GM12878 (cell line): ENCODE results near the gene SLC27A5. TPM values are rescaled to one million over a fixed set of nuclear protein-coding genes. Genes with fewer than 3 reads are reported as not detected.

Experiments
- ATAC-seq: fragments of 200-7000 bp; cut with Tn5 transposase; 3 replicates; pipeline ENCODE4 v1.9.1; 2020; ENCODE audit warnings: mild to moderate bottlenecking, moderate library complexity
- BruUV-seq: library from RNA; stranded (reverse); fragments of 400-500 nt; replicated peaks from 2 replicates; lab custom pipeline; 2021; lab: Mats Ljungman, UMichigan
- CTCF ChIA-PET: fragments of 300-600 bp; sonication (Branson Sonifier 250); formaldehyde crosslinking; extraction: SDS; loops from one replicate; lab custom pipeline; 2021; ENCODE audit warnings: inconsistent platforms; lab: Yijun Ruan, JAX
- POLR2A ChIA-PET: fragments of 350-600 bp; formaldehyde crosslinking; extraction: SDS; loops from one replicate; lab custom pipeline; 2021; ENCODE audit warnings: inconsistent platforms; lab: Charles Lee
- RAD21 ChIA-PET: fragments of 300-600 bp; sonication (Branson Sonifier 250); formaldehyde crosslinking; loops from one replicate; lab custom pipeline; 2023; ENCODE audit warnings: antibody characterized with exemption; ENCODE audit not compliant: unreplicated experiment; lab: Charles Lee
- SMC1A ChIA-PET: fragments of 300-600 bp; sonication (Branson Sonifier 250); formaldehyde crosslinking; loops from one replicate; lab custom pipeline; 2023; ENCODE audit not compliant: unreplicated experiment, uncharacterized antibody; lab: Charles Lee
- DNase-seq: peaks from one replicate; pipeline ENCODE4 v3.0.0-alpha.2; 2011; ENCODE audit warnings: low read depth, low spot score
- FAIRE-seq: peaks from 3 replicates; lab custom pipeline; 2011; peaks lifted over from hg19 to GRCh38; lab: Jason Lieb, UNC
- H2AFZ ChIP-seq: 2 replicates; pipeline ENCODE4 v1.6.0; 2011; ENCODE audit warnings: low read depth, low read length, control low read depth; ENCODE audit not compliant: control insufficient read depth
- H3K27ac ChIP-seq: 2 replicates; pipeline ENCODE4 v1.5.1; 2011; ENCODE audit warnings: control low read depth; ENCODE audit not compliant: control insufficient read depth, insufficient read depth
- H3K27me3 ChIP-seq, 2 experiments: replicated peaks in 1 of 2; 2 replicates each; pipeline versions ENCODE4 v1.6.0 to v1.6.1; 2011; ENCODE audit warnings: low read length in 1 of 2; ENCODE audit not compliant: control insufficient read depth in 2 of 2, insufficient read depth in 2 of 2
- H3K36me3 ChIP-seq, 2 experiments: 2 replicates each; pipeline ENCODE4 v1.5.1; 2011; ENCODE audit warnings: low read length in 1 of 2; ENCODE audit not compliant: control insufficient read depth in 2 of 2, insufficient read depth in 2 of 2
- H3K4me1 ChIP-seq: 2 replicates; pipeline ENCODE4 v1.6.1; 2011; ENCODE audit warnings: mild to moderate bottlenecking, low read length, moderate library complexity, mixed read lengths; ENCODE audit not compliant: control insufficient read depth, insufficient read depth
- H3K4me2 ChIP-seq: 2 replicates; pipeline ENCODE4 v1.6.0; 2011; ENCODE audit warnings: control low read depth; ENCODE audit not compliant: control insufficient read depth, insufficient read depth
- H3K4me3 ChIP-seq: fragments of 200-600 bp; sonication (generic); 2 replicates; pipeline ENCODE4 v1.5.1; 2016
- H3K79me2 ChIP-seq: 2 replicates; pipeline ENCODE4 v1.6.0; 2011; ENCODE audit warnings: low read length; ENCODE audit not compliant: control insufficient read depth, insufficient read depth
- H3K9ac ChIP-seq: 2 replicates; pipeline ENCODE4 v1.8.0; 2011; ENCODE audit warnings: low read length, control low read depth, mixed read lengths; ENCODE audit not compliant: control insufficient read depth, insufficient read depth
- H3K9me3 ChIP-seq: replicated peaks from 3 replicates; pipeline ENCODE4 v1.5.1; 2011; ENCODE audit warnings: mild to moderate bottlenecking, low read length; ENCODE audit not compliant: control insufficient read depth, insufficient read depth
- H4K20me1 ChIP-seq: 2 replicates; pipeline ENCODE4 v1.6.0; 2011; ENCODE audit not compliant: control insufficient read depth, insufficient read depth
- ATF3 ChIP-seq: IDR thresholded peaks from 2 replicates; pipeline ENCODE4 v1.6.1; 2011; ENCODE audit warnings: low read depth, mild to moderate bottlenecking, low read length, moderate library complexity, borderline replicate concordance; ENCODE audit errors: extremely low read depth
- LARP7 ChIP-seq: fragments of 450-650 bp; IDR thresholded peaks from 2 replicates; pipeline ENCODE4 v1.6.1; 2017; ENCODE audit warnings: mild to moderate bottlenecking
- NFYA ChIP-seq: IDR thresholded peaks from 2 replicates; pipeline ENCODE4 v1.6.1; 2011; ENCODE audit warnings: low read depth, mild to moderate bottlenecking, low read length, improper control_type of control experiment, borderline replicate concordance
- NKRF ChIP-seq: fragments of 450-650 bp; conservative IDR thresholded peaks from 2 replicates; pipeline ENCODE4 v1.6.1; 2017; ENCODE audit warnings: mild to moderate bottlenecking, moderate library complexity
- NR2C1 ChIP-seq: fragments of 450-650 bp; IDR thresholded peaks from 2 replicates; pipeline ENCODE4 v1.6.1; 2017; ENCODE audit warnings: antibody characterized with exemption, mild to moderate bottlenecking, moderate library complexity
- POLR2AphosphoS2 ChIP-seq: IDR thresholded peaks from 2 replicates; pipeline ENCODE4 v1.6.1; 2011; ENCODE audit warnings: low read depth, mild to moderate bottlenecking, low read length, improper control_type of control experiment, moderate library complexity
- RELB ChIP-seq: fragments of 450-650 bp; IDR thresholded peaks from 2 replicates; pipeline ENCODE4 v1.6.1; 2017; ENCODE audit warnings: low read depth, mild to moderate bottlenecking, moderate library complexity
- RUNX3 ChIP-seq: IDR thresholded peaks from 2 replicates; pipeline ENCODE4 v1.6.1; 2012; ENCODE audit warnings: low read length, inconsistent platforms
- SIN3A ChIP-seq: IDR thresholded peaks from 2 replicates; pipeline ENCODE4 v1.6.1; 2012; ENCODE audit warnings: low read depth, low read length, improper control_type of control experiment
- TAF1 ChIP-seq: IDR thresholded peaks from 2 replicates; pipeline ENCODE4 v1.6.1; 2011; ENCODE audit warnings: mild to moderate bottlenecking, low read depth, low read length, borderline replicate concordance
- TCF12 ChIP-seq: IDR thresholded peaks from 2 replicates; pipeline ENCODE4 v1.6.1; 2011; ENCODE audit warnings: low read depth, mild to moderate bottlenecking, low read length
- ZNF207 ChIP-seq: fragments of 450-650 bp; IDR thresholded peaks from 2 replicates; pipeline ENCODE4 v1.6.1; 2014; ENCODE audit warnings: antibody characterized with exemption, mild to moderate bottlenecking, borderline replicate concordance
- ZNF217 ChIP-seq: fragments of 450-650 bp; IDR thresholded peaks from 2 replicates; pipeline ENCODE4 v1.6.1; 2017; ENCODE audit warnings: antibody characterized with exemption, mild to moderate bottlenecking
- WGBS: methylation state at CpG from one replicate; pipeline ENCODE4 v1.1.6; 2016; ENCODE audit warnings: low lambda C conversion rate; ENCODE audit not compliant: insufficient replicate concordance, insufficient coverage; ENCODE audit errors: missing lambda C conversion rate; 5-methylcytosine and 5-hydroxymethylcytosine counted together
- in situ Hi-C: fragments of 300-500 bp; cut with MboI; formaldehyde crosslinking; loops from 9 replicates; pipeline ENCODE4 v1.14.3; 2018; ENCODE audit warnings: mixed read lengths
- intact Hi-C: fragments of 100-400 bp; cut with micrococcal nuclease; formaldehyde crosslinking; loops from one replicate; pipeline ENCODE4 v1.14.2; 2022; ENCODE audit not compliant: unreplicated experiment
- polyA plus RNA-seq, 11 experiments: library from polyadenylated mRNA; depleted of rRNA in 4 of 11; unstranded in 6 of 11; stranded (reverse) in 5 of 11; fragments of >200 nt; fragmentation: Nextera tagmentation in 4 of 11; fragmentation: Illumina TruSeq in 1 of 11; extraction: Ambion mirVana in 4 of 11; extraction: Trizol in 1 of 11; gene quantifications; 1 replicate in 1 of 11; 2 replicates in 10 of 11; pipeline versions ENCODE4 v1.2.1 to v1.2.3, GENCODE V29; 2011 to 2016; ENCODE audit warnings: inconsistent platforms in 2 of 11, missing spikeins in 2 of 11, low read depth in 1 of 11
- total RNA-seq, 4 experiments: library from RNA; depleted of rRNA in 3 of 4; stranded (reverse); fragments of >200 nt in 3 of 4; fragmentation: Illumina TruSeq in 1 of 4; extraction: Trizol in 1 of 4; gene quantifications; 2 replicates each; pipeline versions ENCODE4 v1.2.1 to v1.2.3, GENCODE V29; 2013 to 2021

The SLC27A5 gene
- total and polyA plus RNA-seq, 10 of the 15 experiments (the other 5 are each of a cell fraction or from before 2014, with no cell fraction given): 21.2 to 127 (median 31.8) TPM

- peak overlapping the region; percentile 72 for H3K4me3 ChIP-seq
- no TSS peak for BruUV-seq
- CTCF ChIA-PET: interaction anchor here (0.6 to 2.0 kb wide), 13 partner anchors 13 to 652 kb away, joined by 3 to 22 read pairs (median 4); partner anchors contain the start of genes CHMP2A, MZF1 and TRIM28
- peak overlapping the region; percentile 89 for H3K9ac ChIP-seq
- peak overlapping the region; percentile 31 for H2AFZ ChIP-seq
- intact Hi-C loops: loop anchor here (2.0 kb wide), 1 partner anchor 45 kb away; the partner anchor contains the start of gene UBE2M
- no peaks in the 10 kb centered on the region for H3K9me3 ChIP-seq
- SMC1A ChIA-PET: interaction anchor here (0.8 to 1.2 kb wide), 5 partner anchors 23 to 1049 kb away, joined by 3 to 4 read pairs (median 3); no protein-coding TSS in a partner anchor
- peaks cover 23% of the 10 kb centered on the region for H3K4me1 ChIP-seq
- peak overlapping the region; percentile 96 for H3K4me2 ChIP-seq
- RAD21 ChIA-PET: interaction anchor here (0.8 to 1.6 kb wide), 3 partner anchors 15 to 65 kb away, joined by 4 to 16 read pairs (median 6); no protein-coding TSS in a partner anchor
- FAIRE-seq (peak; percentile 97), DNase-seq (peak; percentile 85), ATAC-seq (peak; percentile 95)
- H3K79me2 ChIP-seq: peaks cover 36% of the 10 kb centered on the region
- H3K27me3 ChIP-seq: no peaks in the 10 kb centered on the region
- WGBS: 10% methylated on average over 63 of the region's 66 CpGs
- H4K20me1 ChIP-seq: no peaks in the 10 kb centered on the region
- POLR2A ChIA-PET: interaction anchor here (0.6 to 1.9 kb wide), 9 partner anchors 21 to 71 kb away, joined by 3 to 14 read pairs (median 4); partner anchors contain the start of genes CHMP2A and TRIM28
- H3K36me3 ChIP-seq: peaks cover 0 to 8% of the 10 kb centered on the region in 2 experiments; a peak in 3 of 4 replicates
- in situ Hi-C loops: no loop called here
- peak overlapping the region; percentile 91 for H3K27ac ChIP-seq
- TF ChIP-seq RELB (no peak), ATF3 (no peak), POLR2AphosphoS2 (peak; percentile 85), ZNF207 (peak; percentile 97), RUNX3 (peak; percentile 65), TAF1 (peak; percentile 60; the same call in 1 of the 2 replicates), NKRF (0 out of 2 replicates have a peak, but pooled peaks have one; percentile 62), ZNF217 (peak; percentile 52; the same call in 1 of the 2 replicates), TCF12 (peak; percentile 8; the same call in 1 of the 2 replicates), LARP7 (peak; percentile 98), NR2C1 (peak; percentile 22; the same call in 1 of the 2 replicates), NFYA (no peak), SIN3A (no peak; the same call in 1 of the 2 replicates)
These were observed 2.1 kb upstream of the SLC27A5 start for GRCh38 chr19:58513694-58514563.
